PC-9 (cell line): ENCODE results near the gene IRF2.

Experiments used
- EZH2 ChIP-seq: fragments of 200-600 bp; sonication (generic); IDR thresholded peaks from 2 replicates; pipeline ENCODE4 v1.8.0; 2017; ENCODE audit warnings: antibody characterized with exemption, low read depth
- TF ChIP-seq, protein P1 (sequence below): fragments of 200-600 bp; sonication (generic); conservative IDR thresholded peaks from 2 replicates; pipeline ENCODE4 v1.6.1; 2017; ENCODE audit warnings: mixed run types, antibody characterized with exemption, mild to moderate bottlenecking, moderate library complexity

DNA sequence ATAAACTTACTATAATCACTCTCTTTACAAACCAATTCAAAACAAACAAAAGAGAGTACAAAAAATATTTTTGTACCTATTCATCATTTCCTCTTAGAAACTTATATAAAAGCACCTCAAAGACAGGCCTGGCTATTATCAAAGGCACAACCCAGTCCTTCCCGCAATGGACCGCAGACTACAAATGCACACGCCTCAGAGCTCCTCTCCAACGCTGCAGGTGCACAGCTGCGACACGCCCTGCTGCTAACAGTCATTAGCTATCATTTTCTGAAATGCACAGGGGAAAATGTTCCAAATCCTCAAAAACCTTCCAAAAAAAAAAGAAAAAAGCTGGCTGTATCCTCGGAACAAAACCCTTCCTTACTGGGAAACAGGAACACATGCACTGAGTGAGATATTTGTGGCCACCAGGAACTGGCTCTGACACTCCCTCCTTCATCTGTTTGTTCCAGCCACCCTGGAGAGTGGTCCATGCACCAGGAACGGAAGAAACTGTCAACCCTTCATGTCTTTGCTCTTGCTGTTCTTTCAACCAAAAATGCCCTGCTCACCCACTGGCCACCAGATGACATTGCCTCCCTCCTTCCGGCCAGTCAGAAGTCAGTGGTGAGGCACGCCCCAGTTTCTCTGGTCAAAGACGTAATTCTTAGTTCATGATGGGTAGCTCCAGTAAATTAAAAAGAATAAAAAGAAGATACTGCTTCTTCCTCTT is 16.7 kb downstream of the IRF2 start:
- TF ChIP-seq, protein P1, sequence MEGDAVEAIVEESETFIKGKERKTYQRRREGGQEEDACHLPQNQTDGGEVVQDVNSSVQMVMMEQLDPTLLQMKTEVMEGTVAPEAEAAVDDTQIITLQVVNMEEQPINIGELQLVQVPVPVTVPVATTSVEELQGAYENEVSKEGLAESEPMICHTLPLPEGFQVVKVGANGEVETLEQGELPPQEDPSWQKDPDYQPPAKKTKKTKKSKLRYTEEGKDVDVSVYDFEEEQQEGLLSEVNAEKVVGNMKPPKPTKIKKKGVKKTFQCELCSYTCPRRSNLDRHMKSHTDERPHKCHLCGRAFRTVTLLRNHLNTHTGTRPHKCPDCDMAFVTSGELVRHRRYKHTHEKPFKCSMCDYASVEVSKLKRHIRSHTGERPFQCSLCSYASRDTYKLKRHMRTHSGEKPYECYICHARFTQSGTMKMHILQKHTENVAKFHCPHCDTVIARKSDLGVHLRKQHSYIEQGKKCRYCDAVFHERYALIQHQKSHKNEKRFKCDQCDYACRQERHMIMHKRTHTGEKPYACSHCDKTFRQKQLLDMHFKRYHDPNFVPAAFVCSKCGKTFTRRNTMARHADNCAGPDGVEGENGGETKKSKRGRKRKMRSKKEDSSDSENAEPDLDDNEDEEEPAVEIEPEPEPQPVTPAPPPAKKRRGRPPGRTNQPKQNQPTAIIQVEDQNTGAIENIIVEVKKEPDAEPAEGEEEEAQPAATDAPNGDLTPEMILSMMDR: no peak
- no peak for TF ChIP-seq EZH2
